HG02623 (cell line): ENCODE results near the gene RFTN1.

Experiments used
- ATAC-seq: cut with Tn5 transposase; IDR thresholded peaks from one replicate; pipeline ENCODE4 v1.9.1; 2021; ENCODE audit warnings: moderate library complexity; ENCODE audit not compliant: unreplicated experiment

Gene RFTN1

DNA sequence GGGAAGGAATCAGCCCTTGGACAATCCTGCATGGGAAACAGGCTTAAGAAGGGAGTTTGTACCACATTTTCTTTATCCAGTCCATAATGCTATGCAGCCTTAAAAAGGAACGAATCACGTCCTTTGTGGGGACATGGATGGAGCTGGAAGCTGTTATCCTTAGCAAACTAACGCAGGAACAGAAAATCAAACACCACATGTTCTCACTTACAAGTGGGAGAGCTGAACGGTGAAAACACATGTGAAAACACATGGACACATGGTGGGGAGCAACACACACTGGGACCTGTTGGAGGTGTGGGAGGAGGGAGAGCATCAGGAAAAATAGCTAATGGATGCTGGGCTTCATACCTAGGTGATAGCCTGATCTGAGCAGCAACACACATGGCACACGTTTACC, 178.2 kb downstream of the RFTN1 start:
- ATAC-seq: no peak

DNA sequence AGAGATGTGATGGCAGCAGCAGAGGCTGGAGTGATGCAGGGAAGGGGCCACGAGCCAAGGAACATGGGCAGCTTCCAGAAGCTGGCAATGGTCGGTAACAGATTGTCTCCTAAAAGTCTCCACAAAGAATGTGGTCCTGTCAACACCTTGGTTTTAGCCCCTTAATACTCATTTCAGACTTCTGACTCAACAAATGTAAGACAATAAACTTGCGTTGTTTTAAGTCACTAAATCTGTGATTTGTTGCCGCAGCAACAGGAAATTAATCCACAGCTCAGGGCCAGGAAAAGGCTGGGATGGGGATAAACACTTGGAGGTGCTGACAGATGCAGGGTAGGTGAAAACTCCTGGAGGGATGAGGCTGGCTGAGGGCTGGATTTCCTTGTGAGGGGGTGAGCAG, 178.6 kb downstream of the RFTN1 start:
- no peak for ATAC-seq

DNA sequence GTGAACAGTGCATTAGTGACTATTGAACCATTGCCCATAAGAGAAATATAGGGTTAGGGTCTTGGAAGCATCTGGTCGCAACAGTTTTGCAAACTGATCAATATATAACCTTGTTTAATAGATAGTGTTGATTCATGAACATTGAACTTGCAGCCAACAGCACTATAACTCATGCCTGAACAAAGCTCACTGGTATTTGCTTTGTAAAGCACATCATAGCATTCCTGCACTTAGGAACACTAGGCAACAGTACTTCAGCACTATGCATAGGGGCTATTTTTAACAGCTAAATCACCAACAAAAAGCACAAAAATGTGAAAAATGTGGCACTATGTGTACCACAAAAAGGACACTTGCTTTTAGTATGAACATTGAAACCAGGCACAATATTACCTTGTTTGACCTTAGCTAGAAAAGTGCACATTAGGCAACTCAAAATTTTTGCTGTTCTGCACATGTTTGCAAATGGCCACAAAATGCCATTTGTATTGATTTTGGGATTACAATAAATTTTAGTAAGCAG, 180.5 kb downstream of the RFTN1 start:
- no peak for ATAC-seq

DNA sequence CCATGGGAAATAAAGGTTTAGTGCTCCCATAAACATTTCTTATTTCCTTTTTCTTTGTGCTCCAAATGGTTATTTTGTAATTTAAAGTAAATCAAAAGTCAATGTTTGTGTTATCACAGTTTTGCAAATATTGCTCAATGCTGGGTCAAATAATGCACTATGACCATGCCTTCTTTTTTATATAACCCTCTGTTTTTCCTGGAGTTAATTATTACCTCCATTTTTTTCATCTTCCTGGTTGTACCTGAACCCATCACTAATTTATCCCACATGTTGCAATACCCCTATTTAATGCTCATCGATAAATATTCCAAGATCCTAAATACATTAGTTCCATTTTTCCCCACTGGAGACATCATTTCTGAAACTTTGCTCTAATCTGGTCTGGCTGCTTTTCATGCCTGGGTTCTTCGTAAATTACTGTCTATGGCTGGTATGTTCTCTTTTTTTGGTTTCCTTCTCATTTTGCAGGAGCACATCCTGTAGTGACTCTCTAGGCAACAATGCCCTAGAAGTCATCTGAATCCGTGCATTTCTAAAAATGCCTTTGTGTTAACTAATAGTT, 182.1 kb downstream of the RFTN1 start:
- ATAC-seq: no peak

DNA sequence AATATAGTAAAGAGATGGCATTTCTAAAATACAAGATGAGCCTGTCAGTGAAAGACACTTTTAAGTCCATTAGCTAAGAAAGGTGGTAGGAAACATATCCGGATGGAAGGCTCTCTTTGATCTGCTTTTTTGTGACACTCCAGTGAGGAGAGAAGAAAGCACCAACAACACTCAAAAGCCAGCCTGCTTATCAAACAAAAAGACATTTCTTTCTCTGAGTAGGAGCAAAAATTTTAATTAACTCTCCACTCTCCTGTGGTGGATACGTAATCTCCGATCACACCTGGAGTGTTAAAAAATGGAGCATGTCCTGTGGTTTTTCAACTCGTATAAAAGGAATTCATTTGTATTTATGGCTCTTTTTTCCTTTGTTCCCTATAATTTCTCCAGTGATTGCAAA, 183.1 kb downstream of the RFTN1 start:
- ATAC-seq: no peak

DNA sequence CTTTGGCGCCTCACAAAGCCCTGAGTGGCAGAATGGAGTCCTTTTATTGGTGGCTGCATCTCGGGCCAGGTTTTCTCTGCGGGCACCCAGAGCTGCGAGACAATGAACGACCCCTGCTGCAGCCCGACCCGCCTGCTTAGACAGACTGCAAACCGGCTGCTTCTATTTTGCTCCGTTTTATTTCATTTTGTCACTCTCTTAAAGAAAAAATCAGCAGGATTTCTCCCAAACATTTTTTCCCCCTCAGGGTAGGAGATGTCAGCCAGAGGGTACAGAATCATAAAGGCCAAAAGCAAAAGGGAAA, 183.7 kb downstream of the RFTN1 start:
- ATAC-seq: no peak

DNA sequence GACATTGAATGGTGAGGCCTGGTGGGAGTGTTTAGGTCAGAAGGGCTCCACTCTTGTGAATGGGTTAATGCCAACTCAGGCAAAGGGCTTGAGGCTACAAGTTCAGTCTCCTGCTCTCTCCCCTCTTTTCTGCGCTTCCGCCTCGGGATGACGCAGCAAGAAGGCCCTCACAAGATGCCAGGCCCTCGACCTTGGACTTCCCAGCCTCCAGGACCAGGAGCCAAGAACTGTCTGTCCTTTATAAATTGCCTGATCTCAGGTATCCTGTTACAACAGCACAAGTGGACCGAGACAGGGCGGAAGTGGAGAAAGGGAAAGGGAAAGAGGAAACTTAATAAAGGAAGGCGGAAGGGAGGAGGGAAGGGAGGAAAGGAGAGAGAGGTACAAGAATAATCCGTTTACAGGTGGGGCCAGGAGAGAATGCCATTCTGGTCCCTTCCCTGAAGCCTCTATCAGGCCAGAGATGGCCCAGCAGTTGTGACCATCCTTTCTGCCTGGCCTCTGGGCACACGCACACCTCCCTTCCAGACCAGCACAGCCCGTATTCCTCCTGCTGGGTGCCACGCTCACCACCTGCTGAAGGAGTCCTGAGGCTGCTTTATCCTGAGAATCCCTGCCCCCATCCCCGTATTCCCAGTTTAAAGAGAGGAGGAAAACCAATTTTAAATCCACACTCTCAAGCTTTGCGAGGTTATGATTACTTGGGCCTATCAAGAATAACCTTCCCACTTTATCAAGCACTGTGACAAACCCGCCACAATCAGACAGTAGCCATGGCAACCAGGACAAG, 184.3 kb downstream of the RFTN1 start:
- ATAC-seq: no peak

DNA sequence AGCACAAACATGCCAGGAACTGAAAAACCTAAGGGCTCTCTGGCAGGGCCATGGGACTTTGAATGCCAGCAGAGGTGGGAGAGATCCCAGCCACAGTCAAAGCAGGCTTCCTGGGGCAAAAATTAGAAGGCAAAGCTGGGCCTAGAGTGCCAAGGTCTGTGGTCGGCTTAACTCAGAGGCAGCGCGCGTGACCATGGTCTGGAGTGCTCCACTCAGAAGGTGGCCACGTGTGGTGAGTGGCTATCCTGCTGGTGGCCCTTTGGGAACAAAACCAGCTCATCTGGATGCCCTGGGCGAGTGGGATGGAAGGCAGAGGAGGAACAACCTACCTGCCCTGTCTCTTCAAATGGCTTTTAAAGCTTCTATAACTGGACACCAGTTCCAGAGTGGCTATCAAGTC, 185.4 kb downstream of the RFTN1 start:
- ATAC-seq: no peak

DNA sequence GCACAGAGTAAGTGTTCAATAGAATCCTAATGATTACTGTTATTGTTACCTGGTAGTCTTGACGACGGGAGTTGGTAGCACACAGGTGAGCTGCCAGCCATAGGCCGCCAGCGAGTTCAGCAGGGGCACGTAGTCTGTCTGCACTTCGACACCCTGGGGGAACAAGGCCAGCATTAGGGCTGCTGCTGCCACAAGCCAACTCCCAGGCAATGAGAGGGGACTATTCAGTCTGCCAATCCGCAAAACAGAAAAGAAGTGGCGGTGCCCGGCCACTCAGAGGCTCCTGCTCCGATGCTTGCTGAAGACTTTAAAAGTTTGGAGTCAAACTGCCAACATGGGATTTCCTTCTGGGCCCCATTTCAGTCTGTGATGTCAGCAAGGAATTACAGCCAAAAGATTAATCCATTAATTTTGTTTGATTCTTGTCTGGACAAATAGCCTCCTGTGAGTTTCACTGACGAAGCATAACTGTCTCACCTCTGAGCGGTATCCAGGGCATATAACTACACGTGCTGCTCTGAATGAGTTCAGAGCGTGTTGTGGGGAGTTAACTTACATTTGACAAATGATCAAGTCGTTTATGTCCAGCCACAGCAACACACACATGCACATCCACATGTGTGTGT, 186.7 kb downstream of the RFTN1 start:
- no peak for ATAC-seq

DNA sequence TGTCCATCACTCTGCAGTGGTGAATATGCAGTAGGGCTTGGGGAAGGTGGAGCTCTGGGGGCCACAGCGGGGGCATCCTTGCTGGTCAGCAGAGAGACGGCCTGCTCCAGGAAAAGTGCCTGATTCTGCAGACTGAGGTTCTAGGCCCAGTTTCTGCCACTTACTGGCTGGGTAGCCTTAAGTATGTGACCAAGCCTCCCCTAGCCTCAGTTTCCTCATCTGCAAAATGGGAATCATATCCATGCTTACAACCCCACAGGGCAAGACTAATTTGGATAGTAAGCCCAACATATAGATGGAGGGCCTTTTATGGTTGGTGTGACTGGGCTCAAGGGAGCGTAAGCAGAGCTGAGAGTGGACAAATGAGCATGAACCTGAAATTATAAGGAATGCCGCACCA, 187.6 kb downstream of the RFTN1 start:
- no peak for ATAC-seq

DNA sequence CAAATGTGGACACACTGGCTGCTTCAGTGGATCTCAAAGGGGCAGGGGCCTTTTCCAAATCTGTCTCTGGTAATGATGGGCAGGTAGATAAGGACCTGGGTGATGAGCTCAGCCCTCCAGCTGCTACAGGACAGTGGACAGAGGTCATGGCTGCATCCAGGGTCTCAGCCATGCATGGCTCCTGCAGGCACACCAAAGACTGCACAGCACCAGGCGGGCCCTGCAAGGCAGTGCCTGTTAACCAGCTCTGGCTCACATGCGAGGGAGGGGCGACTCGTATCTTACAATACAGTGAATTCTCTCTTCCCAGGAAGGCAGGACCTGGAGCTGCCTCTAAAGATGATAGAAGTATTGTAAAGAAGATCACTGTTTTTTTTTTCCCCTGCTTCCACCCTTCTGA, 189.8 kb downstream of the RFTN1 start:
- ATAC-seq: no peak

DNA sequence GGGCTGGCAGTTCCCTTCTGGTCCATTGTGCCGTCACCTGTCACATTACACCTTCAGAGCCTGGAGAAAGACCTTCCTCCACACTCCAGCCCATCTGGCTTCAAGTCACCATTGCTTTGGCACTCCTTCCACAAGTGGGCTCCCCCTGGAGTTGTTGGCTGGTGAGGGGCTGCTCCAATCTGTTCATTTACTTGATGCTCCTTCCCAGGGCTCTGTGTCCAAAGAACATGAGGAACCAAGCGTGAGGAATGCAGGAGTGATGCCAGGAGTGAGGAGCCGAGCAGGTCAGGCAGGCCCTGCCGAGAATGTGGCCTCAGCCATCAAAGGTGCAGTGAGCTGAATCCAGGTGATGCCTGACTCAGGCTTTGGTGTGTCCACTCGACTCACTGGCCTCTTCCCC, 191.3 kb downstream of the RFTN1 start:
- no peak for ATAC-seq

DNA sequence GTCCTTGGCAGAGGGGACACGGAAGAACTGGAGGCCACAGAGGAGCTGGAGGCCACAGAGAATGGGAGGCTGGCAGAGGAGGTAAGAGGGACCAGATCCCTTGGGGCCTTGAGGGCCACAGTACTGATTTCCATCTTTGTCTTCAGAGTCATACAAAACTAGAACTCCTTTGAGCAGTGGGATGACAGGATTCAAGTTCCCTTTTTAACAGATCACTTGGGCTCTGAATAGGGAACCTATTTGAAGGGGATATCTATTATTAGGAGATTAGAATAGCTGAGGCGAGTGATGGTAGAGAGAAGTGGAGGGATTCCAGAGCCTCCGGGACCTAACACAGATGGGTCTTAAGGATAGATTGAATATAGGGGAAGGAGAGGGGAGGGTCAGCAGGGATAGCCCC, 192.8 kb downstream of the RFTN1 start:
- no peak for ATAC-seq

DNA sequence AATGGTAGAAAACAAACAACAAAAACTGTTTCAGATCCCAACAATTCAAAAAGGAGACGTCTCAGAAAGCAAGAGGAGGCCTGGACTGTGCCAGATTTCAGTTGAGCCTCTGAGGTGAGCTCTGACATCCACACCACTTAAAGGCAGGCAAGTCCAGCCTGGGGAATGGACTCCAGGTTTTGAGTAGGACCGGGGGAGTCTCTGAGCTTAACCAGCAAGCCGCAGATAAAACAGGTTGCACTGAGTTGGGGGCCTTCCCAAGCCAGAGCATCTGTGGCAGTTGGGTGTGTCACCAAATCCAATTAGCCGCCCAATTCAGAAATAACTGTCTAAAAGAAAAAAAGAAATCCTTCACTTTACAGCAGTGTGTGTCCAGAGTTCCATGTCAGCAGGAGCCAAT, 193.8 kb downstream of the RFTN1 start:
- no peak for ATAC-seq

DNA sequence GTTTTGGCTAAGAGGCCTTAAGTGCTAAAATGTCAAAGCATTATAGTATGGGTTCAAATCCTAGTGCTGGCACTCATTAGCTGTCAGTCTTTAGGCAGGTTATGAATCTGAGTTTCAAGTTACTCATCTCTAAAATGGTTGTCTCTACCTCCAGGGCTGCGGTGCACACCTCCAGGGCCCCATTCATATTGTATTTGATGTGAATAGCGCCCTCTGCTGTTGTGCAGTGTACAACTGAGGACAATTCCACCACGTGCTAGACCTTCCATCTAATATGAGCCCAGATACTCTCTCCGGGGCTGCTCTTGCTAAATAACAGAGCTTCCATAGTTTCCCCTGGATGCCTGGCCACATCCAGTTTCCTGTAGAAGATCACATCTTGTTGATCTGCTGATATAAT, 194.2 kb downstream of the RFTN1 start:
- no peak for ATAC-seq

DNA sequence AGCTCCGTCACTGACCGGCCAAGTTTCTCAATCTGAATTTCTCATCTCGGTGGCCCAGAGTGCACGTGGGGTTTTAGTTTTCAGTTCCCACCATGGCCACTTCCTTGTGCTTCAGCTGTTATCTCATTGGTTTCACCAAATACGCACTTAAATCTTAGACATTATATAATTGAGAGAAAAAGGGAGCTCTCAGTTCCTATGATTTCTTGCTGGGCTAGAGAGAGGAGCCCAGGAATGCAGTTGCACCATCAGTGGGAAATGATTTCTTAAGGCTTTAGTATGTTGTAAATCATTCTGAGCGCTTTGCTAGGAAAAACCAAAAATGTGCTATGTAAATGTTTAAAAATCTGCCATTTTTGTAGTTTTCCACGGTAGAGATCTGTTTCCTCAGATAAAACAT, 195.3 kb downstream of the RFTN1 start:
- no peak for ATAC-seq

DNA sequence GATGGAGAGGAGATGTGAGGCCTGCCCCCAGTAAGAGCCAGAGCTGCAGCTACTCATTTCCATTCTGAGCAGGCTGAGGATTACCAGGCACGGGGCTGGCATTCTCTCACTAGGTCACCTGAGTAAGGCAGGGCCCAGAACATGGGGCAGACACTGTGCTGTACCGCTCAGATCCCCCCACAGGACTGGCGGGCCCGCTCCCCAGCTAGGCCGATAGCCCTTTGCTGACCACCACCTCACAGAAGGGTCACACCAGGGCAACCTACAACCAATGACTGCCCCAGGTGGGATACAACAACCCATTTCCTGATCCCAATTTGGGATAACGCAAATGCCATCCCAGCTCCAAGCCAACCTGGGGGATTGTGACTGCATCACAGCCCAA, 195.9 kb downstream of the RFTN1 start:
- ATAC-seq: no peak

DNA sequence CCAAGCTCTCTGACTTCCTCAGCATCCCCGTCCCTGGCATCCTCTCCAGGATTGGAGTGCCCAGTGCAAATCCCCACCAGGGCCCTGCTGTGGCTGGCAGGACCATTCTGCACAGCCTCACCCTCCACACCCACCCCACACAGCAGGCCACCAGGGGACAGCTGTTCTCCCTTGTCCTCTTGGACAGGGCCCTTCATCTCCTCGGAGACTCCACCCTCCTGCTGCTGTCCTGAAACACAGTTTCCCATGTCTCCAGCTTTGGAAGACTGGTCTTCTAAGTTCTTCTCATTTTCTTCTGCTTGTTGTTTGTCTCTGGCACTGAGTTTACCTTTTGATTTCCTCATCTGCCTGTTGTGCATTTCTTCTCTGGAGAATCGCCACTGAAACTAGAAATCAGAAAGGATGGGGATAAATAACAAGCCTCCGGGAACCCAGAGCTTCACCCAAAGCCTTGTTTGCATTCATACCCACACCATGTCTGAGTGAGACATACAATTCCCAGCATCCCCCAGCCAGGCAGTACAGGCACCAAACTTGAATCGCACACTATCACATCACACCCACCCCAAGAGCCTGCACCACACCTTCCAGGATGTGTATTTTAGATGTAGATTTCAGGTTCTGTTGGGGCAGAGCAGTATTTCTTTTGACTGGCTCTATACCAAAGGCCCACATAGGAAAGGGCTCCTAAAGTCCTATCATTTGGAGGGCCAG, 196.5 kb downstream of the RFTN1 start:
- ATAC-seq: no peak

DNA sequence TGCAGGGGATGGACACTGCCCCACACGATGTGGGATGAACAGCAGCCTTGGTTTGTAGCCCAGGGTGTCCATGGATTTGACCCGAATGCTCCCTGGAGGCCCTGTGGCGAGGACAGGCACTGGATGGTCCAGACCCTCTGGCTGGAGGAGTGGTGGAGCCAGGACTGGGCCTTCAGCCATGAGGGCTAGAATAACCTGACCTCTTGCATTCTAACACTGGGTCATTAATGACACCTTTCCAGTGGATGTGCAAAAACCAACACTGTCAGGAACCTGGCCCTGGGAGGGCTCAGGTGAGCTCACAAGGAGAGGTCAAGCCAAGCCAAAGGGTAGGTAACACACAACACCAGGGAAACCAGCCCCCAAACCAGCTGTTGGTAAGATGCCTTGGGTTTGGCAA, 197.1 kb downstream of the RFTN1 start:
- no peak for ATAC-seq

DNA sequence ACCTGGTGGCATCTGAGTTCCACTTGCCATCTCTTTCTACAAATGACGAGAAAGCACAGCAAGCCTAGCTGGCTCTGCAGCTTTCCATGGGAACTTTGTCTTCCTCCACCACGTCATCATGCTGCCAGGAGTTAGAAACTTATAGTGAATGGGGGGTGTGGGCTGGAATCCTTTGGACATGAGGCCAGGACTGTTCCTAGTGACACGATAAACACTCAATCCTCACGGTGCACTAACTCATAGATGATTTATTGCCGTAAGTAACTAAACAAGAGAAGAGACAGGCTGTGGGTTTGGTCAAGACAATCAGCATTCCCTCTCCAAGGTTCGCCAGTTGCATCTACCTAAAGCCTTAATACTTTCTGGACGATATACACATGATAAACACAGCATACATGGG, 197.9 kb downstream of the RFTN1 start:
- ATAC-seq: no peak

DNA sequence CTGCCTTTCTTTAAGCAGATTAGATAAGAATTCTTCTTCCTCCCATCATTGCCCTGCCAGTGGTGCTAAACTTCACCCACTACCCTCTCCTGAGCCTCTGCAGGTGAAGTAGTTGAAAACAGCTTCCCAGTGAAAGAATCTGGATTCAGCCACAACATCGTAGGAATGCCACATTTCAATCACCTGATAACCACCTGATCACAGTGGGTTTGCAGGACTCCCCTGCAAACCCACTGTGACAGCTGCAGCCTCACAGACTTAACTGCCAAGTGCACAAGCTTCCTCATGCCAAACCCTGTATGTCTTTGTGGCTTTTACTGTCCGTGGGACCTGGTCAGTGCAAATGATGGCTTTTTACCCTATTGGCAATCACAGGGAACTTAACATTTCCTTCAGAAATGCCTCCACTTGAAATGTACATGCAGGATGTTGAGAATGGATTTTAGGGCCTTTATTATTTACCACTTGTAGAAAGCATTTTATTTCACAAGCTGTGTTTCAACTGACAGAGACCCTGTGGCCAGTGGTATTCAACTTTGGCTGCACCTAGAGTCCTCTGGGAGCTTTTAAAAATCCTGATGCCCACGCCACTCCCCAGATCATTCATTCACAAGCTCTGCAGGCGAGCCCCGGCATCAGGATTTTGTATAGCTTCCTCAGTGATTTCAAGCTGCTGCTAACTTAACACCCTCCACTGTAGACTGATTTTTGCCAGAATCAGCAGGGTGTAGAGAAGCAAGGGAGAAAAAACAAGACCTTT, 199.4 kb downstream of the RFTN1 start:
- ATAC-seq: no peak
